ENCODE data around the gene KCNN3. TPM values are rescaled to one million over a fixed set of nuclear protein-coding genes. Genes with fewer than 3 reads are reported as not detected.

Gene KCNN3
- total RNA-seq, 4 donors from 2014 or later, result 0.21 to 0.78 (median 0.26) TPM

- H3K4me1 ChIP-seq, result peaks cover 0 to 5% (median 0%) of the 10 kb centered on the region in 4 donors
- H3K9me3 ChIP-seq, result no peaks in the 10 kb centered on the region
- no peaks in the 10 kb centered on the region for H3K36me3 ChIP-seq
- no peak overlapping the region for H3K27ac ChIP-seq
- H3K27me3 ChIP-seq, result peaks cover 0 to 27% of the 10 kb centered on the region in 2 donors
- 76 to 85% methylated on average over 3 of the region's 3 CpGs for WGBS, 2 donors
- no peak for TF ChIP-seq POLR2A (IDR thresholded peaks at IDR 0.05)
- no peak for TF ChIP-seq CTCF (IDR thresholded peaks at IDR 0.05)
- no peak for TF ChIP-seq EP300 (IDR thresholded peaks at IDR 0.05)
- H3K4me3 ChIP-seq, result no peak overlapping the region
- no peak for DNase-seq (ENCODE audit: low spot score in 2 of 2)
Measured at GRCh38 chr1:154845174-154845573, 24.9 kb downstream of the KCNN3 start.

- H3K27me3 ChIP-seq, result peaks cover 0 to 27% of the 10 kb centered on the region in 2 donors
- peaks cover 0 to 5% (median 0%) of the 10 kb centered on the region in 4 donors for H3K4me1 ChIP-seq
- DNase-seq (ENCODE audit: low spot score in 2 of 2), result no peak
- H3K9me3 ChIP-seq, result no peaks in the 10 kb centered on the region
- no peak overlapping the region for H3K27ac ChIP-seq
- TF ChIP-seq CTCF (IDR thresholded peaks at IDR 0.05) (no peak), EP300 (IDR thresholded peaks at IDR 0.05) (no peak), POLR2A (IDR thresholded peaks at IDR 0.05) (no peak)
- no peak overlapping the region for H3K4me3 ChIP-seq
- no peaks in the 10 kb centered on the region for H3K36me3 ChIP-seq
- WGBS, 2 donors, result 59 to 71% methylated on average over 9 to 10 of the region's 10 CpGs
Measured at GRCh38 chr1:154844297-154844681, 25.8 kb downstream of the KCNN3 start.

GRCh38 chr1:154843636-154844296, 26.3 kb downstream of the KCNN3 start:
- Histone ChIP-seq H3K9me3 (no peaks in the 10 kb centered on the region), H3K27me3 (peaks cover 0 to 27% of the 10 kb centered on the region in 2 donors), H3K4me1 (peaks cover 0 to 5% (median 0%) of the 10 kb centered on the region in 4 donors), H3K36me3 (no peaks in the 10 kb centered on the region), H3K27ac (no peak overlapping the region), H3K4me3 (no peak overlapping the region)
- no peak for DNase-seq (ENCODE audit: low spot score in 2 of 2)
- 56 to 57% methylated on average over 15 of the region's 15 CpGs for WGBS, 2 donors
- TF ChIP-seq POLR2A (IDR thresholded peaks at IDR 0.05) (no peak), EP300 (IDR thresholded peaks at IDR 0.05) (no peak), CTCF (IDR thresholded peaks at IDR 0.05) (no peak)

- H3K4me1 ChIP-seq, result no peaks in the 10 kb centered on the region
Measured at GRCh38 chr1:154842635-154843034, 27.4 kb downstream of the KCNN3 start.

More at GRCh38 chr1:154842635-154843034, 27.4 kb downstream of the KCNN3 start:
- no peak overlapping the region for H3K27ac ChIP-seq
- 75 to 77% methylated on average over 7 of the region's 8 CpGs for WGBS, 2 donors
- no peaks in the 10 kb centered on the region for H3K9me3 ChIP-seq
- no peaks in the 10 kb centered on the region for H3K36me3 ChIP-seq
- no peak overlapping the region for H3K4me3 ChIP-seq
- DNase-seq (ENCODE audit: low spot score in 2 of 2), result no peak
- TF ChIP-seq EP300 (IDR thresholded peaks at IDR 0.05), result no peak
- TF ChIP-seq POLR2A (IDR thresholded peaks at IDR 0.05), result no peak
- TF ChIP-seq CTCF (IDR thresholded peaks at IDR 0.05), result no peak
- H3K27me3 ChIP-seq, result peaks cover 0 to 21% of the 10 kb centered on the region in 2 donors
